Measurements from ENCODE around the gene LIPH.
"Not testable (repeated sequence)": the region's sequence is repeated elsewhere in the genome, so short reads cannot be mapped to it uniquely, and the experiment has no call there.

The LIPH gene

DNA sequence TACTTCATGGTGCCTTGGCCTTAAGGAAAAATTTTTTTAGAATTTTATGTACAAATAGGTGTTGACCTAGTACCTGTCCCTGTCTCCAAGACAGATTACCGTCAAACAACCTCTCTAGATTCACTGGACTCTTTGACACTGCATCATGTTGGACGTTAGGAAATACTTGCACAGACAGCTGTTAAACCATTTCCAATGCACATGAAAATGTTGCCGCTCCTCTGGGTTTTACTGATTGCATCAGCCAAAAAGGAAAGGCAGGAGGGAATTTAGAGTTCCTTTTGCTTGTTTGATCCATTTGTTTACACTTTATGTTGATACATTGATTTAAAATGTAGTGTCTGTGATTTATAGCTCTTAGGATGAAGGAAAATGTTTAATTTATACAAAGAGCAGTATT lies 68.1 kb downstream of the LIPH start:
- H3K9me3 ChIP-seq (ENCODE audit: severe bottlenecking) = no peaks in the 10 kb centered on the region
- no peaks in the 10 kb centered on the region for H3K27me3 ChIP-seq (ENCODE audit: insufficient read depth, low read depth, severe bottlenecking)
- DNase-seq = no peak
- TF ChIP-seq, protein P1, sequence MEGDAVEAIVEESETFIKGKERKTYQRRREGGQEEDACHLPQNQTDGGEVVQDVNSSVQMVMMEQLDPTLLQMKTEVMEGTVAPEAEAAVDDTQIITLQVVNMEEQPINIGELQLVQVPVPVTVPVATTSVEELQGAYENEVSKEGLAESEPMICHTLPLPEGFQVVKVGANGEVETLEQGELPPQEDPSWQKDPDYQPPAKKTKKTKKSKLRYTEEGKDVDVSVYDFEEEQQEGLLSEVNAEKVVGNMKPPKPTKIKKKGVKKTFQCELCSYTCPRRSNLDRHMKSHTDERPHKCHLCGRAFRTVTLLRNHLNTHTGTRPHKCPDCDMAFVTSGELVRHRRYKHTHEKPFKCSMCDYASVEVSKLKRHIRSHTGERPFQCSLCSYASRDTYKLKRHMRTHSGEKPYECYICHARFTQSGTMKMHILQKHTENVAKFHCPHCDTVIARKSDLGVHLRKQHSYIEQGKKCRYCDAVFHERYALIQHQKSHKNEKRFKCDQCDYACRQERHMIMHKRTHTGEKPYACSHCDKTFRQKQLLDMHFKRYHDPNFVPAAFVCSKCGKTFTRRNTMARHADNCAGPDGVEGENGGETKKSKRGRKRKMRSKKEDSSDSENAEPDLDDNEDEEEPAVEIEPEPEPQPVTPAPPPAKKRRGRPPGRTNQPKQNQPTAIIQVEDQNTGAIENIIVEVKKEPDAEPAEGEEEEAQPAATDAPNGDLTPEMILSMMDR (IDR thresholded peaks at IDR 0.05; ENCODE audit: low read depth, low read length) = no peak
- no peak overlapping the region for H3K27ac ChIP-seq
- H3K4me3 ChIP-seq (ENCODE audit: low read depth, low read length) = no peak overlapping the region
- peaks cover 21% of the 10 kb centered on the region for H3K36me3 ChIP-seq

DNA sequence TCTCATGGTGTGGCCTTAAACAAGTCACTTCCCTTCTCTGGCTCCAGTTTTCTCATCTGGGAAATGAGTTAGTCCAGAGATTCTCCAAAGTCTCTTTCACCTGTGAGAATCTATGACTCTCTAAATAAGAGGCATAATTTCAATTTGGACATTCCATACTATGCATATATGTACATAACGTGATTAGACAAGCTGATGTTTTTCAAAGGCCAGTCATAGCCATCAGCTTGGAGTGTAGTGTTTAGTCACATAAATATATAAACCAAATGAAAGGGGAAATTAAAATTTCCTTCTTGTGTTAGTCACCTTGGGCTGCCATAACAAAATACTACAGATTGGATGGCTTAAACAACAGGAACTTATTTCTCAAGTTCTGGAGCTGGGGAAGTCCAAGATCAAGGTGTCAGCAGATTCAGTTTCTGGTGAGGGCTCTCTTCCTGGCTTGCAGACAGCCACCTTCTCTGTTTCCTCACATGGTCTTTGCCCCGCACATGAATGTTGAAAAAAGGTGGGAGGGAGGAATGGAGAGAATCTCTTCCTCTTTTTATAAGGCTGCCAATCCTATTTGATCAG lies 72.9 kb downstream of the LIPH start:
- DNase-seq = no peak
- no peak overlapping the region for H3K4me3 ChIP-seq (ENCODE audit: low read depth, low read length)
- no peaks in the 10 kb centered on the region for H3K9me3 ChIP-seq (ENCODE audit: severe bottlenecking)
- no peaks in the 10 kb centered on the region for H3K27me3 ChIP-seq (ENCODE audit: insufficient read depth, low read depth, severe bottlenecking)
- peaks cover 23% of the 10 kb centered on the region for H3K36me3 ChIP-seq
- TF ChIP-seq, protein P1 (IDR thresholded peaks at IDR 0.05; ENCODE audit: low read depth, low read length) = no peak
- H3K27ac ChIP-seq = no peak overlapping the region

DNA sequence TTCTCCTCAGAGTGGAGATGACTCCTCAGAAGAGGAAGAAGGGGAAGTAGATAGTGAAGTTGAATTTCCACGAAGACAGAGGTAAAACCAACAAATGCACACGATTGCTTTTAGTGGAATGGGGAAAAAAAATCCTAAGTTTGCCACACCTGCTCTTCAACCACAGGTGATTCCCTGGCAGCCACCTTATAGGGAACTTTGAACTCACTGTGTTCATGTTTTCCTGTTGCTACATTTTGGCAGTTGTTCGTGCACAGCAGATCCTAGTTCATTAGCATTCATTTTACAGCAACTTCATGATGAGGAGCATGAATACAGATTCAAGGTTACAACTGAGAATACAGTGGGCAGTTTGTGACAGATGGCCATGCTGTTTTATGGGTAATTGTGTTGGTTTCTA lies 75.1 kb downstream of the LIPH start:
- Histone ChIP-seq H3K36me3 (peaks cover 26% of the 10 kb centered on the region), H3K4me3 (ENCODE audit: low read depth, low read length) (no peak overlapping the region), H3K27me3 (ENCODE audit: insufficient read depth, low read depth, severe bottlenecking) (no peaks in the 10 kb centered on the region), H3K27ac (no peak overlapping the region), H3K9me3 (ENCODE audit: severe bottlenecking) (no peaks in the 10 kb centered on the region)
- TF ChIP-seq, protein P1 (IDR thresholded peaks at IDR 0.05; ENCODE audit: low read depth, low read length) = no peak
- DNase-seq = no peak

DNA sequence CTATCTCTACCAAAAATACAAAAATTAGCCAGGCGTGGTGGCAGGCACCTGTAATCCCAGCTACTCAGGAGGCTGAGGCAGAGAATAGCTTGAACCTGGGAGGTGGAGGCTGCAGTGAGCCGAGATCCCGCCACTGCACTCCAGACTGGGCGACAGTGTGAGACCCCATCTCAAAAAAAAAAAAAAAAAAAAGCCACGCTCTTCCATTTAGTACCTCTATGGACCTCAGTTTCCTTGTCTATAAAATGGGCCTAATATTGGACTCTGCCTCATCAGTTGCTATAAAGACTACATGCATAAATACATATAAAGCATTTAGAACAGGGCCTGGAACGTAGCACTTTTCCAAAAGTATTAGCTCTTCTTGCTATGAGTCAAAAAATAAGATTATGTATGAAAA lies 77.5 kb downstream of the LIPH start:
- H3K36me3 ChIP-seq = peaks cover 18% of the 10 kb centered on the region

DNA sequence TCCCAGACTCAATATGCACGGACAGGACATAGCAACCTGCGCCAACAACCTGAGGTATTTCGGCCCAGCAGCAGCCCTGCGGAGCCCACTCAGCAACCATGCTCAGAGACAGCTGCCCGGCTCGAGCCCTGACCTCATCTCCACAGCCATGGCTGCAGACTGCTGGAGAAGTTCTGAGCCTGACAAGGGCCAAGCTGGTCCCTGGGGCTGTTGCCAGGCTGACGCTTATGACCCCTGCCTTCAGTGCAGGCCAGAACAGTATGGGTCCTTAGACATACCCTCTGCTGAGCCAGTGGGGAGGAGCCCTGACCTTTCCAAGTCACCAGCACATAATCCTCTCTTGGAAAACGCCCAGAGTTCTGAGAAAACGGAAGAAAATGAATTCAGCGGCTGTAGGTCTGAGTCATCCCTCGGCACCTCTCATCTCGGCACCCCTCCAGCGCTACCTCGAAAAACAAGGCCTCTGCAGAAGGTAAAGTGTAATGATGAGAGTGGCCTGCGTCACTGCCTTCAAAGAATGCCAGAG lies 79.0 kb downstream of the LIPH start:
- H3K9me3 ChIP-seq (ENCODE audit: severe bottlenecking) = no peaks in the 10 kb centered on the region
- no peaks in the 10 kb centered on the region for H3K27me3 ChIP-seq (ENCODE audit: insufficient read depth, low read depth, severe bottlenecking)
- H3K27ac ChIP-seq = no peak overlapping the region
- no peak for DNase-seq
- TF ChIP-seq, protein P1 (IDR thresholded peaks at IDR 0.05; ENCODE audit: low read depth, low read length) = no peak
- H3K4me3 ChIP-seq (ENCODE audit: low read depth, low read length) = no peak overlapping the region
- peaks cover 29% of the 10 kb centered on the region for H3K36me3 ChIP-seq

More for the DNA sequence above, 77.5 kb downstream of the LIPH start:
- H3K27ac ChIP-seq; H3K4me3 ChIP-seq (ENCODE audit: low read depth, low read length); H3K27me3 ChIP-seq (ENCODE audit: insufficient read depth, low read depth, severe bottlenecking); DNase-seq; H3K9me3 ChIP-seq (ENCODE audit: severe bottlenecking): not testable (repeated sequence)

DNA sequence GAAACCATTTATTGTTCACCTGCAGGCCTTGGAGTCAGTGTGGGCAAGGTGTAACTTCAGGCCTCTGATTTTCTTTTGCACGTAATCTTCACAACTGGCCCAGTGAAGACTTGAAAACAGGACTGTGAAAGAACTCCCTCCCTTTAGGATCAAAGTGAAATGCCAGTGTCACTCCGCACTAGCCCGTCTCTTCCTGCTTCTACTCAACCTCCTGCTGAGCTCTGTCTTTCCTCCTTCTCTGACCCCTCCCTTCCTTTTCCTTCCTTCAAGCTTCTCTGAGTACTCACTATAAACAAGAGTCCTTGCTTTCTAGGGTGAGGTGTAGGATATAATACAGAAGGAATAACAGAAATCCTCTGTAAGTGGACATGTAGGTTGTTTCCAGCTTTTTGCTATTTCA lies 82.1 kb downstream of the LIPH start:
- peaks cover 48% of the 10 kb centered on the region for H3K36me3 ChIP-seq
- H3K4me3 ChIP-seq (ENCODE audit: low read depth, low read length) = no peak overlapping the region
- no peaks in the 10 kb centered on the region for H3K9me3 ChIP-seq (ENCODE audit: severe bottlenecking)
- TF ChIP-seq, protein P1 (IDR thresholded peaks at IDR 0.05; ENCODE audit: low read depth, low read length) = no peak
- no peak overlapping the region for H3K27ac ChIP-seq
- no peaks in the 10 kb centered on the region for H3K27me3 ChIP-seq (ENCODE audit: insufficient read depth, low read depth, severe bottlenecking)
- DNase-seq = no peak

Data from WERI-Rb-1 (cell line).